Gastrocnemius medialis (tissue), 4 donors: ENCODE data around the gene COL9A3. TPM values are rescaled to one million over a fixed set of nuclear protein-coding genes. Genes with fewer than 3 reads are reported as not detected.

Experiments
- ATAC-seq, 2 donors: fragments of 150-250 bp; one replicate each; pipeline ENCODE4 v1.9.1; 2016
- DNase-seq, 2 donors: peaks; one replicate each; pipeline ENCODE4 v3.0.0-alpha.2; 2019
- H3K27ac ChIP-seq, 4 donors: fragments of 200-600 bp; sonication (generic); 1 replicate in 1 of 4; 2 replicates in 3 of 4; pipeline ENCODE4 v1.5.1; 2016 to 2018; ENCODE audit warnings: mild to moderate bottlenecking in 2 of 4, moderate library complexity in 1 of 4
- H3K27me3 ChIP-seq, 3 donors: fragments of 200-600 bp; sonication (generic) in 2 of 3; 1 replicate in 1 of 3; 2 replicates in 2 of 3; pipeline versions ENCODE4 v1.5.1 to v1.6.0; 2016 to 2019; ENCODE audit warnings: mild to moderate bottlenecking in 1 of 3, moderate library complexity in 1 of 3
- H3K36me3 ChIP-seq, 2 donors: fragments of 200-600 bp; sonication (generic) in 1 of 2; one replicate each; pipeline ENCODE4 v1.5.1; 2017 to 2018
- H3K4me1 ChIP-seq, 2 donors: fragments of 200-600 bp; sonication (generic) in 1 of 2; one replicate each; pipeline ENCODE4 v1.5.1; 2016 to 2017; ENCODE audit warnings: mild to moderate bottlenecking in 2 of 2
- H3K4me3 ChIP-seq, 4 donors: fragments of 200-600 bp; sonication (generic) in 3 of 4; 1 replicate in 1 of 4; 2 replicates in 3 of 4; pipeline ENCODE4 v1.5.1; 2016 to 2019; ENCODE audit warnings: mild to moderate bottlenecking in 2 of 4
- H3K9me3 ChIP-seq, 3 donors: fragments of 200-600 bp; sonication (generic) in 2 of 3; 1 replicate in 1 of 3; 2 replicates in 2 of 3; pipeline ENCODE4 v1.5.1; 2016 to 2019
- POLR2A ChIP-seq, 2 donors: fragments of 450-650 bp; IDR thresholded peaks; one replicate each; pipeline ENCODE4 v1.6.1; 2017; ENCODE audit warnings: antibody characterized with exemption in 2 of 2, mild to moderate bottlenecking in 2 of 2, moderate library complexity in 2 of 2
- in situ Hi-C, 4 donors: fragments of 200-750 bp; cut with MboI; loops; one replicate each; pipeline versions ENCODE4 v1.15.0 to v1.8.0; 2017; ENCODE audit warnings: low sequenced_read_pairs in 4 of 4
- intact Hi-C: fragments of 100-400 bp; cut with DNase I; formaldehyde crosslinking; loops from one replicate; pipeline ENCODE4 v1.15.1; 2023; ENCODE audit warnings: low total_unique reads
- total RNA-seq, 4 donors: library from RNA; depleted of rRNA; stranded (reverse); fragments of >200 nt; gene quantifications; one replicate each; pipeline versions ENCODE4 v1.1.0 to v1.2.3, GENCODE V29; 2016
- TF ChIP-seq, protein P1 (sequence below), 5 experiments: fragments of 450-650 bp in 3 of 5; fragments of 200-600 bp in 2 of 5; sonication (generic) in 2 of 5; IDR thresholded peaks in 4 of 5; conservative IDR thresholded peaks in 1 of 5; 1 replicate in 4 of 5; 2 replicates in 1 of 5; pipeline ENCODE4 v1.5.1; 2016 to 2019; ENCODE audit warnings: antibody characterized with exemption in 5 of 5, mild to moderate bottlenecking in 3 of 5, moderate library complexity in 3 of 5

COL9A3 gene
- total RNA-seq, 4 donors from 2014 or later = 0.41 to 4.1 (median 1.6) TPM

DNA sequence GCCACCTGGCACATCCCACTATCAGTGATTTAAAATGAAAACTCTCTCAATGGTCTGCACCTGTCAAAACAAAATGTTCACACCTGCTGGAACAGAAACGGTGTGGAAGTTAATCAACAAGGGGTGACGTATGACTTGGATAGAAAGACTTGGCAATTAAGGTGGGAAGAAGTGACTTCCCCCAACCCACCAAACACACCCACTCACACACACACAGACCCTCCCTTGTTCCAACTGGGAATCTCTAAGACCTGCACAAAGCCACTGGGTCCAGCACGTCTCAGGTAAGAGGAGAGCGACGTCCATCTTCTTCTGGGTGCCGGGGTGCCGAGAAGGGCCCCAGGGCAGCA lies 69.8 kb downstream of the COL9A3 start:
- Histone ChIP-seq H3K36me3 (peaks cover 0 to 56% of the 10 kb centered on the region in 2 donors), H3K4me3 (no peak overlapping the region), H3K27me3 (no peaks in the 10 kb centered on the region), H3K27ac (no peak overlapping the region), H3K9me3 (no peaks in the 10 kb centered on the region), H3K4me1 (no peaks in the 10 kb centered on the region)
- in situ Hi-C loops (loop anchor here in 1 of 4 donors (25.0 kb wide), 1 partner anchor 126 kb away; the partner anchor contains the start of gene BHLHE23), intact Hi-C loops (no loop called here)
- ATAC-seq = no peak
- TF ChIP-seq POLR2A (IDR thresholded peaks at IDR 0.05) = no peak
- TF ChIP-seq, protein P1, sequence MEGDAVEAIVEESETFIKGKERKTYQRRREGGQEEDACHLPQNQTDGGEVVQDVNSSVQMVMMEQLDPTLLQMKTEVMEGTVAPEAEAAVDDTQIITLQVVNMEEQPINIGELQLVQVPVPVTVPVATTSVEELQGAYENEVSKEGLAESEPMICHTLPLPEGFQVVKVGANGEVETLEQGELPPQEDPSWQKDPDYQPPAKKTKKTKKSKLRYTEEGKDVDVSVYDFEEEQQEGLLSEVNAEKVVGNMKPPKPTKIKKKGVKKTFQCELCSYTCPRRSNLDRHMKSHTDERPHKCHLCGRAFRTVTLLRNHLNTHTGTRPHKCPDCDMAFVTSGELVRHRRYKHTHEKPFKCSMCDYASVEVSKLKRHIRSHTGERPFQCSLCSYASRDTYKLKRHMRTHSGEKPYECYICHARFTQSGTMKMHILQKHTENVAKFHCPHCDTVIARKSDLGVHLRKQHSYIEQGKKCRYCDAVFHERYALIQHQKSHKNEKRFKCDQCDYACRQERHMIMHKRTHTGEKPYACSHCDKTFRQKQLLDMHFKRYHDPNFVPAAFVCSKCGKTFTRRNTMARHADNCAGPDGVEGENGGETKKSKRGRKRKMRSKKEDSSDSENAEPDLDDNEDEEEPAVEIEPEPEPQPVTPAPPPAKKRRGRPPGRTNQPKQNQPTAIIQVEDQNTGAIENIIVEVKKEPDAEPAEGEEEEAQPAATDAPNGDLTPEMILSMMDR (IDR thresholded peaks at IDR 0.05 in 4 of 5, conservative IDR thresholded peaks at IDR 0.05 in 1 of 5) = no peak
- no peak for DNase-seq

DNA sequence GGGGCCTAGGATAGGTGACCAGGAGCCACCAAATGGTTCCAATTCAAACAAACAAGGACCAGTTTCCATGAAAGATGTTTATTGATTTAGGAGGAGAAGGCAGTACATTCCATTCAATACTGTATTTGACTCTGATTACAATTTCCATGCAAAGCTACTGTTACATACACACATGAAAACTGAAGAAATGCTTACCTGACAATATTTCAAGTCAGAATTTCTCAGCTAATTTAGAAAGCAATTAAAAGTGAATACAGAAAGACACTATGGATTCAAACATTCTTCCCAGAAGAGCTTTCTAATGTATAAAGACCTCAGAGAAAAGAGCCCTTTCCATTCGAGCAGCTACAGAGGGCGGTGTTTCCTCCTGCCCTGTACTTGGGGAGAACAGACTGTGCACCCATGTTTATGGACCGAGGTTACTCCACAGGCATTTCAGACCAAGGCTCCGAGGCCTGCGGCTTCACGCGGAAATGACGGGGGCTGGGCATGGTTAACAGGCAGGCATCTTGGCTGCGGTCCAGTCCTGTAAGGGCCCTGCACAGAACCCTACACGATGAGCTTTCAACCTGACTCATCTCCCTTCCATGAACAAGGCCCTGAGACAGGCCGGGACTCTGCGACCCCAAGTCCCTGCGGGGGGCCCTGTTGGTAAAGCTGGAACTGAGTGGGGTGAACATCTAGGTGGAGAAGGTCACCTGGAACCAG lies 70.5 kb downstream of the COL9A3 start:
- DNase-seq (no peak), ATAC-seq (no peak)
- Histone ChIP-seq H3K9me3 (no peaks in the 10 kb centered on the region), H3K27me3 (no peaks in the 10 kb centered on the region), H3K4me1 (no peaks in the 10 kb centered on the region), H3K36me3 (peaks cover 2 to 58% of the 10 kb centered on the region in 2 donors), H3K27ac (no peak overlapping the region), H3K4me3 (no peak overlapping the region)
- intact Hi-C loops = no loop called here
- TF ChIP-seq, protein P1 (IDR thresholded peaks at IDR 0.05 in 4 of 5, conservative IDR thresholded peaks at IDR 0.05 in 1 of 5) = no peak
- no peak for TF ChIP-seq POLR2A (IDR thresholded peaks at IDR 0.05)
- in situ Hi-C loops = loop anchor here in 1 of 4 donors (25.0 kb wide), 1 partner anchor 125 kb away; the partner anchor contains the start of gene BHLHE23

DNA sequence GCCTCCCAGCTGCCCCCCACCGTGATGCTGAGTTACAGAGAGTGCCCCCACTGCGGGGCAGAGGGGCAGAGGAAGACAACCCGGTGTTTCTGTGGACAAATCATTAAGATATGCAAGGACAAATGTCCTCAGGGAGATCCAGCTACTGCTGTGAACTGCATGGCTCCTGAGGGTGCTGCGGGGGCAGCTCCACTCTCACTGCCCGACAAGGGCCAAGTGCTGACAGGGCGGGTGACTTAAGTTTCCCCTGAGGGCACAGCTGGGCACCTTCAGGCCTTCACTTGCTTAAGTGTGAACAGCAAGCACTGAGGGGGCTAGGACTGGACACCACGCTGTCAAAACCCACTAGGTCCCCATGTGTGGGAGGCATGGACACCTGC lies 71.0 kb downstream of the COL9A3 start:
- Histone ChIP-seq H3K27ac (no peak overlapping the region), H3K4me1 (no peaks in the 10 kb centered on the region), H3K27me3 (no peaks in the 10 kb centered on the region), H3K9me3 (no peaks in the 10 kb centered on the region), H3K36me3 (peaks cover 4 to 63% of the 10 kb centered on the region in 2 donors), H3K4me3 (no peak overlapping the region)
- intact Hi-C loops = no loop called here
- in situ Hi-C loops = loop anchor here in 1 of 4 donors (25.0 kb wide), 1 partner anchor 124 kb away; the partner anchor contains the start of gene BHLHE23
- ATAC-seq (no peak), DNase-seq (no peak)
- no peak for TF ChIP-seq POLR2A (IDR thresholded peaks at IDR 0.05)
- TF ChIP-seq, protein P1 (IDR thresholded peaks at IDR 0.05 in 4 of 5, conservative IDR thresholded peaks at IDR 0.05 in 1 of 5) = no peak

DNA sequence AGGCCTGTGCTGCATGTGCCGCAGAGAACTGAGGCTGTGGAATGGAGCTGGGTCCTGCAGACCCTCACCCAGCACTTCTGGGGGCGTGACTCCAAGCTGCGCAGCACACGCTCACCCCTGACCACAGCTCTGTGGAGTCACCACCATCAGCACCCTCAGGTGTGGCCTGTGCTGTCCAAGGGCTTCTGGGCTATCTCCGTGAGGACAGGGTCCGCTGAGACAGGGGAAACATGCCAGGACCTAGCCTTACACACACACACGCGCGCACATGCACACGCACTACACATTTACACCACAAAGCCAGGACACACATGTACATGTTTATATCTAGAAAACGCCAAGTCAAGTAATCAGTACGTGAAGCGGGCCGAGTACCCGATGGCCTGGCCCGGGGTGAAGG lies 71.6 kb downstream of the COL9A3 start:
- in situ Hi-C loops = loop anchor here in 1 of 4 donors (25.0 kb wide), 1 partner anchor 124 kb away; the partner anchor contains the start of gene BHLHE23

More for the DNA sequence above, 71.6 kb downstream of the COL9A3 start:
- Histone ChIP-seq H3K27ac (no peak overlapping the region), H3K9me3 (no peaks in the 10 kb centered on the region), H3K4me1 (no peaks in the 10 kb centered on the region), H3K4me3 (no peak overlapping the region), H3K36me3 (peaks cover 4 to 69% of the 10 kb centered on the region in 2 donors), H3K27me3 (no peaks in the 10 kb centered on the region)
- intact Hi-C loops = no loop called here
- no peak for ATAC-seq
- no peak for DNase-seq
- TF ChIP-seq POLR2A (IDR thresholded peaks at IDR 0.05) = no peak
- TF ChIP-seq, protein P1 (IDR thresholded peaks at IDR 0.05 in 4 of 5, conservative IDR thresholded peaks at IDR 0.05 in 1 of 5) = no peak
